Neuronal stem cell (in vitro differentiated cells): ENCODE data around the gene C1orf116.
"Not testable (repeated sequence)": the region's sequence is repeated elsewhere in the genome, so short reads cannot be mapped to it uniquely, and the experiment has no call there.

Source experiments
- DNase-seq: peaks from one replicate; pipeline ENCODE4 v3.0.0-alpha.2; 2013; ENCODE audit warnings: low spot score
- H2AFZ ChIP-seq: one replicate; pipeline ENCODE4 v1.6.1; 2013; ENCODE audit warnings: mild to moderate bottlenecking, low read length, inconsistent platforms
- H2AK5ac ChIP-seq: 2 replicates; pipeline ENCODE4 v1.6.1; 2013; ENCODE audit warnings: low read depth, mild to moderate bottlenecking, inconsistent platforms, low read length, moderate library complexity, mixed read lengths
- H2BK120ac ChIP-seq: 2 replicates; pipeline ENCODE4 v1.6.1; 2013; ENCODE audit warnings: low read depth, mild to moderate bottlenecking, inconsistent platforms, low read length, moderate library complexity, mixed read lengths
- H2BK12ac ChIP-seq: one replicate; pipeline ENCODE4 v1.6.1; 2013; ENCODE audit warnings: low read length, inconsistent platforms
- H2BK15ac ChIP-seq: 2 replicates; pipeline ENCODE4 v1.6.1; 2013; ENCODE audit warnings: mild to moderate bottlenecking, low read length, inconsistent platforms, mixed read lengths
- H2BK5ac ChIP-seq: one replicate; pipeline ENCODE4 v1.6.1; 2013; ENCODE audit warnings: inconsistent platforms, mild to moderate bottlenecking, low read length, moderate library complexity
- H3K14ac ChIP-seq: one replicate; pipeline ENCODE4 v1.6.1; 2013; ENCODE audit warnings: low read length, inconsistent platforms
- H3K18ac ChIP-seq: 2 replicates; pipeline ENCODE4 v1.6.1; 2013; ENCODE audit warnings: low read length, inconsistent platforms
- H3K23ac ChIP-seq: 2 replicates; pipeline ENCODE4 v1.6.1; 2013; ENCODE audit warnings: low read depth, mild to moderate bottlenecking, mixed read lengths, low read length, inconsistent platforms; ENCODE audit not compliant: poor library complexity
- H3K27ac ChIP-seq: replicated peaks from 3 replicates; pipeline ENCODE4 v1.5.1; 2013; ENCODE audit warnings: low read length, inconsistent platforms
- H3K27me3 ChIP-seq, 3 experiments: 2 replicates each; pipeline ENCODE4 v1.6.1; 2013; ENCODE audit warnings: low read length in 3 of 3, mild to moderate bottlenecking in 2 of 3, inconsistent platforms in 1 of 3, low read depth in 1 of 3, mixed read lengths in 1 of 3, moderate library complexity in 1 of 3; ENCODE audit not compliant: control insufficient read depth in 3 of 3, insufficient read depth in 3 of 3
- H3K36me3 ChIP-seq, 2 donors: replicated peaks in 1 of 2; 2 replicates each; pipeline ENCODE4 v1.6.1; 2013; ENCODE audit warnings: low read length in 2 of 2; ENCODE audit not compliant: control insufficient read depth in 2 of 2, insufficient read depth in 2 of 2
- H3K4ac ChIP-seq: 2 replicates; pipeline ENCODE4 v1.6.1; 2013; ENCODE audit warnings: inconsistent platforms, mild to moderate bottlenecking, low read length, moderate library complexity
- H3K4me1 ChIP-seq, 2 donors: 1 replicate in 1 of 2; 2 replicates in 1 of 2; pipeline ENCODE4 v1.6.1; 2013; ENCODE audit warnings: low read length in 2 of 2, low read depth in 1 of 2; ENCODE audit not compliant: control insufficient read depth in 2 of 2, insufficient read depth in 1 of 2
- H3K4me2 ChIP-seq: one replicate; pipeline ENCODE4 v1.6.1; 2013; ENCODE audit warnings: mild to moderate bottlenecking, low read length, inconsistent platforms; ENCODE audit not compliant: insufficient read depth, poor library complexity, severe bottlenecking
- H3K4me3 ChIP-seq, 2 donors: 2 replicates each; pipeline ENCODE4 v1.5.1; 2013; ENCODE audit warnings: low read length in 2 of 2, mild to moderate bottlenecking in 2 of 2, inconsistent platforms in 1 of 2, moderate library complexity in 1 of 2
- H3K79me1 ChIP-seq: one replicate; pipeline ENCODE4 v1.6.1; 2013; ENCODE audit warnings: low read depth, mild to moderate bottlenecking, inconsistent platforms, low read length, moderate library complexity
- H3K9ac ChIP-seq: one replicate; pipeline ENCODE4 v1.6.1; 2013; ENCODE audit warnings: mild to moderate bottlenecking, low read depth, low read length, inconsistent platforms; ENCODE audit not compliant: poor library complexity
- H3K9me3 ChIP-seq, 2 donors: replicated peaks in 1 of 2; 2 replicates each; pipeline versions ENCODE3 to v1.6.1; 2013; ENCODE audit warnings: low read length in 2 of 2, mild to moderate bottlenecking in 2 of 2, inconsistent platforms in 1 of 2, low read depth in 1 of 2, mixed read lengths in 1 of 2, moderate library complexity in 1 of 2; ENCODE audit not compliant: control insufficient read depth in 2 of 2, insufficient read depth in 1 of 2
- H4K8ac ChIP-seq: one replicate; pipeline ENCODE4 v1.6.1; 2013; ENCODE audit warnings: low read depth, mild to moderate bottlenecking, inconsistent platforms, low read length, moderate library complexity
- H4K91ac ChIP-seq: one replicate; pipeline ENCODE4 v1.6.1; 2013; ENCODE audit warnings: low read length, low read depth, mild to moderate bottlenecking, inconsistent platforms; ENCODE audit not compliant: poor library complexity
- WGBS, 2 donors: extraction: QIAGEN DNeasy Blood & Tissue Kit; methylation state at CpG; one replicate each; pipeline ENCODE4 v1.1.7; 2013; ENCODE audit warnings: missing lambda C conversion rate in 2 of 2, mixed read lengths in 1 of 2; ENCODE audit not compliant: insufficient read length in 2 of 2, insufficient replicate concordance in 1 of 2; ENCODE audit errors: extremely low coverage in 2 of 2; 5-methylcytosine and 5-hydroxymethylcytosine counted together

C1orf116 gene

DNA sequence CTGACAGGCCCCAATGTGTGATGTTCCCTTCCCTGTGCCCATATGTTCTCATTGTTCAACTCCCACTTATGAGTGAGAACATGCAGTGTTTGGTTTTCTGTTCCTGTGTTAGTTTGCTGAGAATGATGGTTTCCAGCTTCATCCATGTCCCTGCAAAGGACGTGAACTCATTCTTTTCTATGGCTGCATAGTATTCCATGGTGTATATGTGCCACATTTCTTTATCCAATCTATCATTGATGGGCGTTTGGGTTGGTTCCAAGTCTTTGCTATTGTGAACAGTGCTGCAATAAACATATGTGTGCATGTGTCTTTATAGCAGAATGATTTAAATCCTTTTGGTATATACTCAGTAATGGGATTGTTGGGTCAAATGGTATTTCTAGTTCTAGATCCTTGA is 8.8 kb upstream of the C1orf116 start:
- not testable (repeated sequence) for H2BK15ac ChIP-seq, DNase-seq, H3K4ac ChIP-seq, H2BK5ac ChIP-seq, H3K27ac ChIP-seq, H4K8ac ChIP-seq, H3K14ac ChIP-seq, H3K9ac ChIP-seq, H2BK120ac ChIP-seq, H3K4me2 ChIP-seq, H2BK12ac ChIP-seq, H3K23ac ChIP-seq, H4K91ac ChIP-seq, H3K27me3 ChIP-seq, H2AK5ac ChIP-seq, H3K9me3 ChIP-seq, H3K4me1 ChIP-seq, H3K79me1 ChIP-seq, H3K4me3 ChIP-seq, H3K18ac ChIP-seq, H2AFZ ChIP-seq
- H3K36me3 ChIP-seq = peaks cover 0 to 23% of the 10 kb centered on the region in 2 donors
- no CpG with 5 or more reads among the region's 2 CpGs for WGBS, 2 donors

- WGBS, 2 donors = no CpG with 5 or more reads among the region's 3 CpGs
- Histone ChIP-seq H3K4me2 (no peak overlapping the region), H4K8ac (no peak overlapping the region), H4K91ac (no peak overlapping the region), H2BK15ac (no peak overlapping the region), H3K23ac (no peak overlapping the region), H2AFZ (no peak overlapping the region), H3K9ac (no peak overlapping the region), H3K4me3 (no peak overlapping the region), H3K36me3 (peaks cover 0 to 11% of the 10 kb centered on the region in 2 donors), H3K9me3 (no peaks in the 10 kb centered on the region), H2BK5ac (no peak overlapping the region), H3K4ac (no peak overlapping the region), H3K14ac (no peak overlapping the region), H2BK12ac (no peak overlapping the region), H3K27me3 (peaks cover 0 to 13% (median 0%) of the 10 kb centered on the region in 3 experiments), H2AK5ac (no peak overlapping the region), H3K18ac (no peak overlapping the region), H2BK120ac (no peak overlapping the region), H3K4me1 (no peaks in the 10 kb centered on the region), H3K79me1 (no peaks in the 10 kb centered on the region), H3K27ac (no peak overlapping the region)
- no peak for DNase-seq
Observed at GRCh38 chr1:207040181-207040533, 7.6 kb upstream of the C1orf116 start.

DNA sequence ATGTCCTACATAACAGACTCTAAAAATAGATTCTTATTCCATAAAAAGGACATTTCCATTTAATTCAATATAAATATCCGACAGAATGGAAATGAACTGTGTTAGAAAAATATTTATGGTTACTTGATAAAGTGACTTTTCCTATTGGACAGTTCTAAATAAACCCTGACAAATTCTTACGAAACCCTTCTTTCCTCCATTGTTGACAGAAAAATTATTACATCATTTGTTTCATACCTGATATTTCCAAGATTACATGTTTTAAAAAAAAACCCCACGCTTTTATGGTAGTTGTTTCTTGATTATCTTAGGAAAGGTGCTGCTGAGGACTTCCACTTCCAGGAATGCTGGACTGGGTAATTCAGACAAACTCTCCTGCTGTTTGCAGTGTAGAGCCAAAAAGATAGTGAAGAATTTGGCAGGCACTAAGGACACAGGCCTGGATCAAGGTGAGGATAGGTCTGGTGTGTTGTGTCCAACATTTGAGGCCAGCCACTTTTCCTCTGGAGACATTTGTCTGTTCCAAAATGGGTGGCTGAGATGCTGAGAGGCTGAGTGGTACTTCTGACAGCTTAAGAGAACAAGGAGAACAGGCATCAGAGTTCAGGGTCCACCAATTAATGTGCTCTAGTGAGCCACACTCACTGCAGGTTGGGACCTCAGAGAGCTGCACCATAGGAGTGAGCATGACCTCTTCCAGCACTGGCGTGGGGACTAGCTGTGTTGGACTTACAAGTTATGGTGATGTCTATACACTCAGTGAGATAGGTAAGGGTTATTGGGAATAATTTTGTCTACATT is 7.0 kb upstream of the C1orf116 start:
- Histone ChIP-seq H2BK15ac (no peak overlapping the region), H3K9me3 (no peaks in the 10 kb centered on the region), H3K23ac (no peak overlapping the region), H2BK12ac (no peak overlapping the region), H2AK5ac (no peak overlapping the region), H3K4me3 (no peak overlapping the region), H3K18ac (no peak overlapping the region), H3K4me2 (no peak overlapping the region), H3K27ac (no peak overlapping the region), H3K27me3 (peaks cover 0 to 13% (median 0%) of the 10 kb centered on the region in 3 experiments), H2BK120ac (no peak overlapping the region), H2BK5ac (no peak overlapping the region), H3K36me3 (peaks cover 0 to 8% of the 10 kb centered on the region in 2 donors), H2AFZ (no peak overlapping the region), H3K4me1 (no peaks in the 10 kb centered on the region), H4K8ac (no peak overlapping the region), H3K14ac (no peak overlapping the region), H3K79me1 (no peaks in the 10 kb centered on the region), H3K4ac (no peak overlapping the region), H4K91ac (no peak overlapping the region), H3K9ac (no peak overlapping the region)
- WGBS, 2 donors = no CpG with 5 or more reads among the region's 4 CpGs
- no peak for DNase-seq

GRCh38 chr1:207036865-207037264 is 4.3 kb upstream of the C1orf116 start:
- Histone ChIP-seq H4K8ac (no peak overlapping the region), H3K4me1 (peaks cover 0 to 7% of the 10 kb centered on the region in 2 donors), H2BK120ac (no peak overlapping the region), H2AFZ (no peak overlapping the region), H3K27me3 (peaks cover 0 to 34% (median 0%) of the 10 kb centered on the region in 3 experiments), H3K9ac (no peak overlapping the region), H3K4me3 (no peak overlapping the region), H3K4ac (no peak overlapping the region), H2AK5ac (no peak overlapping the region), H3K9me3 (no peaks in the 10 kb centered on the region), H2BK5ac (no peak overlapping the region), H3K18ac (no peak overlapping the region), H2BK12ac (no peak overlapping the region), H3K79me1 (no peaks in the 10 kb centered on the region), H3K36me3 (no peaks in the 10 kb centered on the region), H3K4me2 (no peak overlapping the region), H3K27ac (no peak overlapping the region), H3K14ac (no peak overlapping the region), H2BK15ac (no peak overlapping the region), H3K23ac (no peak overlapping the region), H4K91ac (no peak overlapping the region)
- no peak for DNase-seq
- WGBS, 2 donors = no CpG with 5 or more reads among the region's 1 CpG
